SU-DHL-6 (cell line): ENCODE results near the gene PPIF.

Source experiments
- H2AFZ ChIP-seq: fragments of 200-600 bp; sonication (generic); 2 replicates; pipeline ENCODE4 v1.6.1; 2014; ENCODE audit warnings: low read depth, mild to moderate bottlenecking, moderate library complexity, mixed read lengths, antibody characterized with exemption, low read length; ENCODE audit not compliant: severe bottlenecking
- H3F3A ChIP-seq: fragments of 200-600 bp; shearing (Covaris generic); 2 replicates; pipeline ENCODE4 v1.6.0; 2016; ENCODE audit warnings: antibody characterized with exemption, mild to moderate bottlenecking; ENCODE audit not compliant: insufficient read depth
- H3K27ac ChIP-seq: fragments of 200-600 bp; sonication (generic); 2 replicates; pipeline ENCODE4 v1.5.1; 2016; ENCODE audit warnings: low read depth, mild to moderate bottlenecking, low read length, moderate library complexity, mixed read lengths
- H3K27me3 ChIP-seq: fragments of 200-600 bp; sonication (generic), shearing (Covaris generic); 2 replicates; pipeline ENCODE4 v1.6.0; 2014; ENCODE audit warnings: mild to moderate bottlenecking, low read length
- H3K36me3 ChIP-seq: fragments of 200-600 bp; sonication (generic); 2 replicates; pipeline ENCODE4 v1.6.1; 2014; ENCODE audit warnings: mild to moderate bottlenecking, low read length, mixed read lengths
- H3K4me2 ChIP-seq: fragments of 300-600, 200-600 bp; shearing (Covaris generic), sonication (generic); 2 replicates; pipeline ENCODE4 v1.6.0; 2014; ENCODE audit warnings: low read length, low read depth, mild to moderate bottlenecking; ENCODE audit not compliant: poor library complexity, severe bottlenecking
- H3K4me3 ChIP-seq: fragments of 200-600 bp; sonication (generic); 2 replicates; pipeline ENCODE4 v1.5.1; 2014; ENCODE audit warnings: antibody characterized with exemption, low read length, mild to moderate bottlenecking, mixed read lengths; ENCODE audit not compliant: insufficient read depth, poor library complexity, severe bottlenecking
- H3K79me2 ChIP-seq: fragments of 200-600 bp; sonication (generic); 2 replicates; pipeline ENCODE4 v1.6.1; 2014; ENCODE audit warnings: mild to moderate bottlenecking, low read length, moderate library complexity; ENCODE audit not compliant: insufficient read depth
- H3K9ac ChIP-seq: fragments of 200-600 bp; sonication (generic); 2 replicates; pipeline ENCODE4 v1.7.0; 2014; ENCODE audit warnings: mild to moderate bottlenecking, low read length
- H3K9me2 ChIP-seq: fragments of 200-600 bp; sonication (generic); replicated peaks from 2 replicates; pipeline ENCODE4 v1.6.1; 2014; ENCODE audit warnings: low read length; ENCODE audit not compliant: insufficient read depth
- H3K9me3 ChIP-seq: fragments of 200-600 bp; sonication (generic); 2 replicates; pipeline ENCODE4 v1.6.1; 2014; ENCODE audit warnings: low read length, mixed read lengths; ENCODE audit not compliant: insufficient read depth
- H4K20me1 ChIP-seq: fragments of 200-600 bp; sonication (generic); 2 replicates; pipeline ENCODE4 v1.6.1; 2014; ENCODE audit warnings: low read depth, mild to moderate bottlenecking, antibody characterized with exemption, low read length, moderate library complexity, mixed read lengths
- EZH2phosphoT487 ChIP-seq: fragments of 200-600 bp; sonication (generic), shearing (Covaris generic); conservative IDR thresholded peaks from 2 replicates; pipeline ENCODE4 v1.6.1; 2018; ENCODE audit warnings: mild to moderate bottlenecking, antibody characterized with exemption, low read length, moderate library complexity, mixed read lengths
- TF ChIP-seq, protein P1 (sequence below): fragments of 200-600 bp; sonication (generic); IDR thresholded peaks from one replicate; pipeline ENCODE4 v1.5.1; 2017; ENCODE audit warnings: antibody characterized with exemption, mild to moderate bottlenecking, low read length, moderate library complexity; ENCODE audit not compliant: insufficient read depth, poor library complexity, severe bottlenecking

The PPIF gene

DNA sequence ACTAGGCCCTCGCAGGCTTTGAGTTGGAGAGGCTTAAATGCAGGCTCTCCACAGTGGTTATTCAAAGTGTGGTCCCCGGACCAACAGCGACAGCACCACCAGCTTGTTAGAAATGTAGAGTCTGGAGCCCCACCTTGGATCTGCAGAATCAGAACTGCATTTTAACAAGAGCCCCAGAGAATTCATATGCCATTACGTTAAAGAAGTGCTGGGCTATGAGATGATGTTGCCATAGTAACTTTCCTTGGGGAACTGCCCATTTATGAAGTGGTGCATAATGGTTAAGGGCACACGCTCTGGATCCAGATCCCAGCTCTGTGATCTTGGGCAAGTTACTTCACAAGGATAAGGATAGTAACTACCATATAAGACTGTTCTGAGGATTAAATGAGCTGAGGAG is 49.3 kb downstream of the PPIF start:
- Histone ChIP-seq H3K79me2 (no peaks in the 10 kb centered on the region), H3K36me3 (no peaks in the 10 kb centered on the region), H2AFZ (no peak overlapping the region), H3K27ac (no peak overlapping the region), H3K4me2 (no peak overlapping the region), H4K20me1 (no peaks in the 10 kb centered on the region), H3F3A (no peaks in the 10 kb centered on the region), H3K9ac (no peak overlapping the region), H3K4me3 (no peak overlapping the region), H3K9me3 (no peaks in the 10 kb centered on the region), H3K9me2 (no peaks in the 10 kb centered on the region), H3K27me3 (no peaks in the 10 kb centered on the region)
- no peak for TF ChIP-seq EZH2phosphoT487

DNA sequence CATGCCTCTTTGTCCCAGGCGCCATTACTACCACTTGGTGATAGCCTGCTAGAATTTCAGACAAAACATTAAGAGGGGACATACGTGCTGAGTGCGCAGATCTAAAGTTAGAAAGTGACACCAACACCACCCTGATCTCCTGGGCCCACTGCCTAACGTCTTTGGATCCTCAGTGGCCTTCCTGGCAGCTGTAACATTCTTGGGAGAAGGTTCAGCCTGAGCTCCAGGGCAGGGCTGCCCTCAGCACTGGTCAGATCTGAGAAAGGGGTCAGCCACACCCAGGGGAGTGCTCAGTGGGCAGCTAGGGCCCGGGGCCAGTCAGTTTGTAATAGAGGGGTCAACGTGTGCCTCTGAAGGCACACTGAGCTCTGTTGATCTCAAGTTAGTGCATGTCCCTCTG is 49.8 kb downstream of the PPIF start:
- no peaks in the 10 kb centered on the region for H3K9me3 ChIP-seq
- H3K27me3 ChIP-seq: no peaks in the 10 kb centered on the region
- H3K4me3 ChIP-seq: no peak overlapping the region
- no peaks in the 10 kb centered on the region for H3K79me2 ChIP-seq
- H3K4me2 ChIP-seq: no peak overlapping the region
- TF ChIP-seq, protein P1, sequence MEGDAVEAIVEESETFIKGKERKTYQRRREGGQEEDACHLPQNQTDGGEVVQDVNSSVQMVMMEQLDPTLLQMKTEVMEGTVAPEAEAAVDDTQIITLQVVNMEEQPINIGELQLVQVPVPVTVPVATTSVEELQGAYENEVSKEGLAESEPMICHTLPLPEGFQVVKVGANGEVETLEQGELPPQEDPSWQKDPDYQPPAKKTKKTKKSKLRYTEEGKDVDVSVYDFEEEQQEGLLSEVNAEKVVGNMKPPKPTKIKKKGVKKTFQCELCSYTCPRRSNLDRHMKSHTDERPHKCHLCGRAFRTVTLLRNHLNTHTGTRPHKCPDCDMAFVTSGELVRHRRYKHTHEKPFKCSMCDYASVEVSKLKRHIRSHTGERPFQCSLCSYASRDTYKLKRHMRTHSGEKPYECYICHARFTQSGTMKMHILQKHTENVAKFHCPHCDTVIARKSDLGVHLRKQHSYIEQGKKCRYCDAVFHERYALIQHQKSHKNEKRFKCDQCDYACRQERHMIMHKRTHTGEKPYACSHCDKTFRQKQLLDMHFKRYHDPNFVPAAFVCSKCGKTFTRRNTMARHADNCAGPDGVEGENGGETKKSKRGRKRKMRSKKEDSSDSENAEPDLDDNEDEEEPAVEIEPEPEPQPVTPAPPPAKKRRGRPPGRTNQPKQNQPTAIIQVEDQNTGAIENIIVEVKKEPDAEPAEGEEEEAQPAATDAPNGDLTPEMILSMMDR: no peak
- TF ChIP-seq EZH2phosphoT487: no peak
- H3F3A ChIP-seq: no peaks in the 10 kb centered on the region
- H3K36me3 ChIP-seq: no peaks in the 10 kb centered on the region
- no peak overlapping the region for H3K9ac ChIP-seq
- no peaks in the 10 kb centered on the region for H3K9me2 ChIP-seq
- H4K20me1 ChIP-seq: no peaks in the 10 kb centered on the region
- no peak overlapping the region for H2AFZ ChIP-seq
- no peak overlapping the region for H3K27ac ChIP-seq

DNA sequence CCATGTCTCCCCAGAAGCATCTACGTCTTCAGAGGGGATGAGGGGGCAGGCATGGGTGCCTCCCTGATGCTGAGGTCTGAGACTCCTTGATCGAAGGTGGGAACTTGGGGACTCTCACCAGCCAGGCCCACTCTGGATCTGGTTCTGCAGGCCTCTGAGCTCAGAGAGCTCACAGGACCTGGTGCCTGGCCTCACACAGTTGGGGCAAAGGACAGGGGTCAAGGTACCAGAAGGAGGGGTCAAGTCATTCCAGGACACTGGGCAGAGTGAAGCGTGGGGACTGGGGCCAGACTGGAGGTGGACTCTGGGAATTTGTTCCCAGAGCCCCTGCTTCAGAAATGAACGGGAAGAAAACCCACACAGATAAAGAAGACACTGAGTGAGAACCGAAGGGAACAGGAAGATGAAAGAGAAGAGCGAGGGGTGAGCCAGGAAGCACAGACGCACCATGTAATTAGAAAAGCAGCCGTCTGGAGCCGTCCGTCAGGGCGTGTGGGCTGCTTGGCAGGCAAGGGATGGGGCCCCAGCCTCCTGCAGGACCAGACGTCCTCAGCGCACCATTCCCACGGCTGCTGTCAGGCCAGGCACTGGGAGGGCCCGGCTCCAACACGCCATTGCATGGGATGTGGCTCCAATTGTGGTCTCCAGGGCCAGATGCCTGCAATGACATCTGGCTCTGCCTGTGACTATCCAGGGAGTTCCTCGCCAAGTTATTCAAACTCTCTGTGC is 50.5 kb downstream of the PPIF start:
- H3K9me3 ChIP-seq: no peaks in the 10 kb centered on the region
- no peak overlapping the region for H3K27ac ChIP-seq

DNA sequence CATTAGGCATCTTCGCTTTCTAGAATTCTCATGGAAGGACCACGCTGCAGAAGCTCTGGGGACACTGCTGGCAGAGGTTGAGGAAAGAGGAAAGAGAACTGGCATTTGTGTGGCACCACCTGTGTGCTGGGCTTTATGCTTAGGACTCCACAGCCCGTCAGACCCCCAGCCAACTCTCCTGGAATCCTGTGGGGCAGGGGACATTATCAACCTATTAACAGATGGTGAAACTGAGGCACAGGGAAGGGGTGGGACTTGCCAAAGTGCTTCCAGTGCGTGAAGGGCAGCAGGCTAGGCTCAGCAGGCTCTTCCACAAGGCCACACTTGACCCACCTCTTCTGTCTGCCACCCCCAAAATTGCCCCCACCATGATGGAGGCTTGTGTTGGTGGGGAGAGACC is 51.4 kb downstream of the PPIF start:
- TF ChIP-seq EZH2phosphoT487: no peak
- TF ChIP-seq, protein P1: no peak
- Histone ChIP-seq H3K4me2 (no peak overlapping the region), H3K4me3 (no peak overlapping the region), H2AFZ (no peak overlapping the region), H3K79me2 (no peaks in the 10 kb centered on the region), H3K27ac (no peak overlapping the region), H3K36me3 (no peaks in the 10 kb centered on the region), H3K9ac (no peak overlapping the region), H3K27me3 (no peaks in the 10 kb centered on the region), H3K9me3 (no peaks in the 10 kb centered on the region), H4K20me1 (no peaks in the 10 kb centered on the region), H3F3A (no peaks in the 10 kb centered on the region), H3K9me2 (no peaks in the 10 kb centered on the region)

More for the DNA sequence above, 50.5 kb downstream of the PPIF start:
- Histone ChIP-seq H3K9me2 (no peaks in the 10 kb centered on the region), H3K4me2 (no peak overlapping the region), H3K79me2 (no peaks in the 10 kb centered on the region), H3K27me3 (no peaks in the 10 kb centered on the region), H3K9ac (no peak overlapping the region), H4K20me1 (no peaks in the 10 kb centered on the region), H3F3A (no peaks in the 10 kb centered on the region), H3K4me3 (no peak overlapping the region), H3K36me3 (no peaks in the 10 kb centered on the region), H2AFZ (no peak overlapping the region)
- no peak for TF ChIP-seq EZH2phosphoT487
- TF ChIP-seq, protein P1: no peak
